NK-92 (cell line): ENCODE measurements around the gene ASPG.

Experiments used
- DNase-seq: peaks from one replicate; lab custom pipeline; 2025; ENCODE audit not compliant: unreplicated experiment; lab: John Stamatoyannopoulos, UW

The ASPG gene

GRCh38 chr14:104105071-104105821 lies 19.7 kb downstream of the ASPG start:
- no peak for DNase-seq

DNA sequence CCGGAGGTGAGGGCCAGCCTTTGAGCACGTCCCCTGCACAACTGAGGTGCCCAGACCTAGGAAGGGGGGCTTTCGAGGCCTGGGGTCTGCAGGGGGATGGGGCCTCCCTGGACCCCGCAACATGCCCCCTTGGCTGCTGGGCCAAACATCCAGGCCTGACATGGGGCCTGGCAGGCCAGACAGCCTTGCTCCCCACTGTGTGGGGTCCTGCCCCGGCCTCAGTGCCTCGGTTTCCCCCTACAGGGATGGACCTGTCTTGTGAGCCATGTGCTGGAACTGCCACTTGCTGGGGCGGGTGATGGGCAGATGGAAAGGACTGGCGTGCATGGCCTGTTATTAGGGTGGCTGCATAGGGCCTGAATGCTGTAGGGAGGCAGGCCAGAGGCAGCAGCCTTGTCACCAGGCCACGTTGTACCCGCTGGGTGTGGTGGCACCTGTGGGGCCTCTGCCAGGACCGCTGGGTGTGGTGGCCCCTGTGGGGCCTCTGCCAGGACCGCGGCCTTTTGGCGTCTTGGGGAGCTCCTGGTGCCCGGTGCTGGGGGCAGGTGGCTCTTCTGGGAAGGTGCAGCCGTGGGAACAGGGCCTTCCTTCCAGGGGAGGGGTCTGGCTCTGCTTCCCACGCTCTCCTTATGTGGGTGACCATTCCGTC lies 20.4 kb downstream of the ASPG start:
- DNase-seq = no peak

GRCh38 chr14:104106471-104106991 lies 21.0 kb downstream of the ASPG start:
- DNase-seq = no peak

- no peak for DNase-seq
These were observed 21.6 kb downstream of the ASPG start for GRCh38 chr14:104107101-104107581.

GRCh38 chr14:104107611-104108569 lies 22.4 kb downstream of the ASPG start:
- no peak for DNase-seq

DNA sequence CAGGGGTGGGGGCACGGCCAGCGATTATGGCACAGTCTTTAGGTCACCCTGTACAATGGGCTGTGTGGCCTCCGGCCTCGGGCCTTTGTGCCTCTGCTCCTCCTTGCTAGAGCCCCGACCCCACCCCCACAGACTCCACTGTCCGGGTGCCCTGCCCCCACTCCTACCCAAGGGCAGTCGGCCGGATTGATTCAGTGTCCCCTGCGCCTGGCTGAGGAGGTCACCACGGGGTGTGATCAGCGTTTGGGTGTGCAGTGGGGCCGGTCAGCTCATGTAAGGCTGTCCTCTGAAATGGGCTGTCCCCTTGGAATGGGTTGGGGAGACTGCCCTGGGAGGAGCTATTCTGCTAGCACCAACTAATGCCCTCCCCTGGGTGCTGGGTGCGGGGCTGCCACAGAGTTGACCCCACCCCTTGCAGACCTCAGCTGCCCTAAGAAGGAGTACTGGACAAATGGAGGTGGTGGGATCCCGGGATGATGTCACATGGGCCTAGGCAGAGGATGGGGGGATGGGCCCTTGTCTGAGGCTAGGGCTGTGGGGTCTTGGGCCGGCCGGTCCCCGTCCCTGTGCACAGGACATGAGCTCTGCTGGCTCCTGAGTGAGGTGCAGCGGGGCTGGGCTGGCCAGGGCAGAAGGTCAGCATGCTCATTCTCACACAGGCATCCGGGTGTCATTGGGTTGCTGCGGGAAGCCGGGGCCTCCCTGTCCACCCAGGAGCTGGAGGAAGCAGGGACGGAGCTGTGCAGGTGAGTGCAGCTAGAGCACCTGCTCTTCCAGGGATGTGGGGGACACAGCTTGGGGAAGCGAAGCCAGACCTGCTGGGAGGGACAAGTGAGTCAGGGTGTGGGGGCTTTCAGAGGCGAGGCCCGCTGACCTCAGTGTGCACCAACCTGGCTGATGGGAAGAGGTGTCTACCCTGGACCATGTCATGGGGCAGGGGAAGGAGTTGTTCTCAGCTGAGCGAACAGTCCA lies 23.4 kb downstream of the ASPG start:
- DNase-seq = no peak

GRCh38 chr14:104109731-104110361 lies 24.3 kb downstream of the ASPG start:
- no peak for DNase-seq

- DNase-seq = no peak
These were observed 25.1 kb downstream of the ASPG start for GRCh38 chr14:104110491-104111209.

GRCh38 chr14:104111301-104112112 lies 26.0 kb downstream of the ASPG start:
- DNase-seq = no peak

- DNase-seq = no peak
These were observed 26.6 kb downstream of the ASPG start for GRCh38 chr14:104112113-104112505.

GRCh38 chr14:104112609-104113571 lies 27.4 kb downstream of the ASPG start:
- DNase-seq = no peak

GRCh38 chr14:104113631-104114420 lies 28.3 kb downstream of the ASPG start:
- DNase-seq = no peak

- no peak for DNase-seq
These were observed 29.1 kb downstream of the ASPG start for GRCh38 chr14:104114421-104115130.

- no peak for DNase-seq
These were observed 29.7 kb downstream of the ASPG start for GRCh38 chr14:104115131-104115600.

- DNase-seq = no peak
These were observed 30.3 kb downstream of the ASPG start for GRCh38 chr14:104115691-104116287.
